Inflammatory macrophage treated with lipopolysaccharide for 4 hours (primary cell): ENCODE measurements around the gene EFNB1.

ENCODE experiments used
- DNase-seq: peaks from one replicate; pipeline ENCODE4 v3.0.0-alpha.2; 2020

The EFNB1 gene

GRCh38 chrX:68827848-68828624, 785 bp upstream of the EFNB1 start:
- DNase-seq: peak; percentile 50

GRCh38 chrX:68829582-68830418, 979 bp downstream of the EFNB1 start:
- peak; percentile 26 for DNase-seq

- no peak for DNase-seq
These were observed 1.9 kb downstream of the EFNB1 start for GRCh38 chrX:68830419-68831404.

- DNase-seq: no peak
These were observed 2.7 kb downstream of the EFNB1 start for GRCh38 chrX:68831405-68832100.

- DNase-seq: peak; percentile 76
These were observed 3.2 kb downstream of the EFNB1 start for GRCh38 chrX:68832101-68832416.

- no peak for DNase-seq
These were observed 4.0 kb downstream of the EFNB1 start for GRCh38 chrX:68832516-68833447.

GRCh38 chrX:68833448-68833805, 4.6 kb downstream of the EFNB1 start:
- no peak for DNase-seq

GRCh38 chrX:68833855-68834331, 5.1 kb downstream of the EFNB1 start:
- DNase-seq: no peak

GRCh38 chrX:68834371-68835103, 5.7 kb downstream of the EFNB1 start:
- DNase-seq: no peak

GRCh38 chrX:68835104-68835442, 6.3 kb downstream of the EFNB1 start:
- no peak for DNase-seq

GRCh38 chrX:68835468-68835867, 6.6 kb downstream of the EFNB1 start:
- DNase-seq: no peak

GRCh38 chrX:68837119-68837518, 8.3 kb downstream of the EFNB1 start:
- no peak for DNase-seq

- DNase-seq: no peak
These were observed 9.7 kb downstream of the EFNB1 start for GRCh38 chrX:68838571-68838910.

- DNase-seq: no peak
These were observed 10.9 kb downstream of the EFNB1 start for GRCh38 chrX:68839771-68840170.

GRCh38 chrX:68840256-68840655, 11.4 kb downstream of the EFNB1 start:
- no peak for DNase-seq

- DNase-seq: no peak
These were observed 12.6 kb downstream of the EFNB1 start for GRCh38 chrX:68841251-68842049.

GRCh38 chrX:68842351-68842750, 13.5 kb downstream of the EFNB1 start:
- DNase-seq: no peak

- peak; percentile 57 for DNase-seq
These were observed 14.2 kb downstream of the EFNB1 start for GRCh38 chrX:68842781-68843581.

GRCh38 chrX:68843992-68844391, 15.2 kb downstream of the EFNB1 start:
- DNase-seq: no peak
